Medulla oblongata (tissue), 1 donor: ENCODE data around the gene IL13.
"Not testable (repeated sequence)": the region's sequence is repeated elsewhere in the genome, so short reads cannot be mapped to it uniquely, and the experiment has no call there.

ENCODE experiments used
- DNase-seq: peaks from one replicate; pipeline ENCODE4 v3.0.0-alpha.2; 2015; ENCODE audit errors: extremely low spot score

Gene IL13

GRCh38 chr5:132688536-132689339 lies 30.8 kb downstream of the IL13 start:
- no peak for DNase-seq

GRCh38 chr5:132689513-132689912 lies 31.5 kb downstream of the IL13 start:
- no peak for DNase-seq

GRCh38 chr5:132690156-132690555 lies 32.2 kb downstream of the IL13 start:
- DNase-seq, result no peak

GRCh38 chr5:132691755-132692631 lies 34.0 kb downstream of the IL13 start:
- not testable (repeated sequence) for DNase-seq

- DNase-seq, result no peak
Measured at GRCh38 chr5:132692632-132692967, 34.6 kb downstream of the IL13 start.

GRCh38 chr5:132695956-132696355 lies 38.0 kb downstream of the IL13 start:
- no peak for DNase-seq

- no peak for DNase-seq
Measured at GRCh38 chr5:132704875-132705274, 46.9 kb downstream of the IL13 start.

- no peak for DNase-seq
Measured at GRCh38 chr5:132708645-132709044, 50.7 kb downstream of the IL13 start.
